K562 (cell line): Measurements from ENCODE around the gene RASGRP1. TPM values are rescaled to one million over a fixed set of nuclear protein-coding genes. Genes with fewer than 3 reads are reported as not detected.

ENCODE experiments used
- ARHGAP35 ChIP-seq: fragments of 450-650 bp; IDR thresholded peaks from 2 replicates; pipeline ENCODE4 v1.6.1; 2018; ENCODE audit not compliant: partially characterized antibody
- E2F5 ChIP-seq: sonication (generic); formaldehyde crosslinking; IDR thresholded peaks from 2 replicates; pipeline ENCODE4 v1.8.0; 2022; ENCODE audit warnings: mild to moderate bottlenecking, missing genetic modification reagents
- HEY1 ChIP-seq: fragments of 250-450 bp; sonication (Bioruptor Pico); IDR thresholded peaks from 2 replicates; pipeline ENCODE4 v1.5.0; 2020; ENCODE audit warnings: mild to moderate bottlenecking, moderate library complexity, borderline replicate concordance
- NCOA2 ChIP-seq, 2 experiments: fragments of 450-650 bp; IDR thresholded peaks; 2 replicates each; pipeline ENCODE4 v1.6.1; 2018; ENCODE audit warnings: mild to moderate bottlenecking in 2 of 2, moderate library complexity in 1 of 2; ENCODE audit not compliant: partially characterized antibody in 2 of 2
- NR0B1 ChIP-seq: fragments of 450-650 bp; IDR thresholded peaks from one replicate; pipeline ENCODE4 v1.6.1; 2018; ENCODE audit warnings: mild to moderate bottlenecking, moderate library complexity; ENCODE audit not compliant: partially characterized antibody
- PBX2 ChIP-seq, 2 experiments: IDR thresholded peaks in 1 of 2; conservative IDR thresholded peaks in 1 of 2; 2 replicates each; pipeline ENCODE4 v1.6.1; 2016; ENCODE audit warnings: low read depth in 2 of 2, mild to moderate bottlenecking in 1 of 2, missing compliant biosample characterization in 1 of 2, missing genetic modification characterization in 1 of 2, moderate library complexity in 1 of 2
- PTTG1 ChIP-seq: fragments of 450-650 bp; IDR thresholded peaks from 2 replicates; pipeline ENCODE4 v1.6.1; 2016; ENCODE audit warnings: low read depth, mild to moderate bottlenecking, missing genetic modification characterization, missing compliant biosample characterization
- SMAD1 ChIP-seq: fragments of 150-350 bp; IDR thresholded peaks from 2 replicates; pipeline ENCODE4 v1.6.1; 2014; ENCODE audit warnings: low read length, low read depth; ENCODE audit not compliant: partially characterized antibody
- ZBTB9 ChIP-seq: fragments of 450-650 bp; formaldehyde crosslinking; IDR thresholded peaks from 2 replicates; pipeline ENCODE4 v1.4.0; 2020; ENCODE audit warnings: mild to moderate bottlenecking, moderate library complexity
- ZNF239 ChIP-seq: fragments of 250-450 bp; sonication (Bioruptor Pico); IDR thresholded peaks from 2 replicates; pipeline ENCODE4 v1.4.0; 2020; ENCODE audit warnings: mild to moderate bottlenecking
- polyA plus RNA-seq, 8 experiments: library from polyadenylated mRNA; depleted of rRNA in 4 of 8; stranded (reverse) in 5 of 8; unstranded in 3 of 8; fragments of >200 nt; fragmentation: Nextera tagmentation in 2 of 8; fragmentation: Illumina TruSeq in 1 of 8; extraction: Ambion mirVana in 2 of 8; extraction: Trizol in 1 of 8; gene quantifications; 2 replicates each; pipeline versions ENCODE4 v1.2.1 to v1.2.3, GENCODE V29; 2011 to 2014; ENCODE audit warnings: inconsistent platforms in 1 of 8, missing spikeins in 1 of 8
- total RNA-seq, 7 experiments: library from RNA; depleted of rRNA in 6 of 7; stranded (reverse); fragments of >200 nt in 6 of 7; fragmentation: Illumina TruSeq in 2 of 7; extraction: Trizol in 2 of 7; gene quantifications; 2 replicates each; pipeline versions ENCODE4 v1.2.1 to v1.2.3, GENCODE V29; 2011 to 2021; ENCODE audit warnings: low replicate concordance in 1 of 7

RASGRP1 gene
- total and polyA plus RNA-seq, 9 of the 15 experiments (the other 6 are each of a cell fraction or from before 2014, with no cell fraction given): 0.14 to 0.72 (median 0.31) TPM

- no peak for TF ChIP-seq SMAD1
- no peak for TF ChIP-seq NR0B1
- TF ChIP-seq PBX2 (CRISPR knock-in tag; IDR thresholded peaks at IDR 0.05; ENCODE audit: low read depth): no peak
- TF ChIP-seq PBX2 (tag; conservative IDR thresholded peaks at IDR 0.05; ENCODE audit: low read depth): peak; percentile 62
- TF ChIP-seq ZNF239 (CRISPR knock-in tag): no peak
- TF ChIP-seq PTTG1 (tag): no peak
- TF ChIP-seq HEY1 (CRISPR knock-in tag): no peak
- no peak for TF ChIP-seq ZBTB9 (CRISPR knock-in tag)
- peak; percentile 80 for TF ChIP-seq ARHGAP35
- TF ChIP-seq NCOA2 (IDR thresholded peaks at IDR 0.05; ENCODE audit: partially characterized antibody in 2 of 2): no peak
- no peak for TF ChIP-seq E2F5 (CRISPR knock-in tag)
These were observed 56.0 kb downstream of the RASGRP1 start (continued) for GRCh38 chr15:38508647-38509046.
